Inflammatory macrophage (primary cell): Measurements from ENCODE around the gene TSHZ2.

Source experiments
- DNase-seq, 2 donors: peaks; one replicate each; pipeline ENCODE4 v3.0.0-alpha.2; 2020 to 2022

TSHZ2 gene

GRCh38 chr20:53136473-53136872 lies 164.3 kb downstream of the TSHZ2 start:
- DNase-seq, result no peak

DNA sequence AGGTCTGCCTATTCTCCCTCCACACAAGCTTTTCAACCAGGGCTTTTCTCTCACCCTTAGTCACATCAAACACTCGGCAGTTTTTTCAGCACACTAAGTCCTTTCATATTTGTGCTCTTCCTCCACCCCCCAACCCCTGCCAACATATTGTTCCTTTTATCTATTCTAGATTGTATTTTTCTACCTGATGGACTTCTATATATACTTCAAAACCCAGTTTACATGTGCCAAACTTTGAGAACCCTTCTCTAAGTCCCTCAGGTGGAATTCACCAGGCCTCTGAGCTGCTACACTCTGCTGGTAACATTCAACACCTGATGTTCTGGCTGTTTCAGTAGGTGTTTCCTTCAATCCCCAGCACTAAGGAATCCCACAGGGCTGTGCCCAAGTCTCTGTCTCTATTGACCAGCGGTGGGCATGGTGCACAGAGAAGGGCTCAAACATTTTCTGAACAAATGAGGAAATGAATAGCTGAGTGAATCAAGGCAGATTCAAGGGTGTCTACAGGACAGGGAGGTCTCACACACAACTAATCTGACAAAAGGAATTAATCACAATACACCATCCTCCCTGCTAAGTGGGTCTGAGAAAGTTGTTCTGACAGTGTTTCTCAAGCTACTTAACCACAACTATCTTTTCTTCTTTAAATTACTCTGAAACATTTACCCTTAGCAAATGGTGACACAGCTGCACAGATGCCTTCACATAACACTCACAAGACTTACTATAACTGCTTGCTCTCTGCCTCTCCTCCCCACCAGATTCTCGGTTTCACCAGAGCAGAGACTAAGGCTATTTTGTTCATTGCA lies 166.5 kb downstream of the TSHZ2 start:
- no peak for DNase-seq

GRCh38 chr20:53141201-53142050 lies 169.3 kb downstream of the TSHZ2 start:
- no peak for DNase-seq

GRCh38 chr20:53142225-53143127 lies 170.3 kb downstream of the TSHZ2 start:
- DNase-seq, result no peak

DNA sequence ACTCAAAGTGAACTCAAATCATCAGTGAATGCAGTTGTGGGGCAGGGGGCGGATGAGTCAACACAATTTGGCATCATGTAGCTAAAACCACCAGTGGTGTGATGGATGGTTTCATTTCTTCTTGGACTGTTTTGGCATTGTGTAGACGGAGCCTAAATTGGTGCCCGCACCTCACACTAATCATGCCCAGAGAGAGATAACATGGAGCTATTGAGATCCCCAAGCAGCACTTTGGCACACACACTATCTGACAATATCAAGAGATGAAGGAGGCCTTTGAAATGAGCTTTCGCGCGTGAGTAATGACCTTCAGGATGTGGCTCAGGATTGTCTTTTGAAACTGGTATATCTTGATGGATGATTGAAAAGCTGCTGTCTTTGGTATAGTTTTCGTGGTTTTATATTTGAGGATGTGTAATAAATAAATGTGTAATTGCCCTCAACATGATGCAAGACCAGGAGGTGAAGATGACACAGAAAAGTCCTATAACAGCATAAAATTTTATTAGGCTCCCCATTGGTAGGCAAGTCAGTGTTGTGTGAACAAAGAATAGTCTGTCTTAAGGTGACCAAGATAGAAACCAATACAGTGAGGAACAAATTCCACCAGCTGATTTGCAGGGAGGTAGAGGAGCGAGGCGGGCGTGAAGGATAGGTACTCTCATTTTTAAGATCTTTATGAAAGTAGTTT lies 174.2 kb downstream of the TSHZ2 start:
- DNase-seq, result no peak

- DNase-seq, result no peak
These were observed 176.6 kb downstream of the TSHZ2 start for GRCh38 chr20:53148771-53149147.

GRCh38 chr20:53149148-53149889 lies 177.2 kb downstream of the TSHZ2 start:
- DNase-seq, result no peak

DNA sequence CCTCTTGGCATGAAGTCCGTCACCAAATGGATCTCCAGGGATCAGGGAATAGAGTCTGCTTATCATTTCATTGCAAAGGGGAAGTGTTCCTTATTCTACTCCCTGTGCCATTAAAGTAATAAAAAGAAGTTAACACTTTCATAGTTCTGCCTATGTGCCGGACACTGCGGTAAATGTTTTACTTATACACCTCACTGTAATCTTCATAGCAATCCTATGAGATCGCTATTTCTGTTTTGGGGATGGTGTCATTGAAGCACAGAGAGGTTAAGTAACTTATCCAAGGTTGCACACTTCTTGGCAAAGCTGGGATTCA lies 177.7 kb downstream of the TSHZ2 start:
- no peak for DNase-seq

- no peak for DNase-seq
These were observed 178.4 kb downstream of the TSHZ2 start for GRCh38 chr20:53150532-53150931.

GRCh38 chr20:53152228-53152627 lies 180.1 kb downstream of the TSHZ2 start:
- no peak for DNase-seq

DNA sequence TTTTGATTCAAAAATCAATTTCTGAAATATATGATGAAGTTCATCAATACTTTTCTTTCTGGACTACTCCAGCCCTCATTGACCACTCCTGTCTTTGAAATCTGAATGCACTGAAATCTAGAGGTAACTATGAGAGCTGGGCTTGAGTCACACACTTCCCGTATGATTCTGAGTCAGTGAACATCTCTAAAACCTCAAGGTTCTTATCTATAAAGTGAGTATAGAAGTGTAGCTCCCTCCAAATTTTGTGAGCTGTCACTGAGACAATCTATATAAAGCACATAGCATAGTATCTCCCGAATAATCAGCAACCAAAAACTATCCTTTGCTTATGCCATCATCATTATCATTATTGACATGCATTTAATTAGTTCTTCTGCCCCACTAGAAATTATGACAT lies 182.4 kb downstream of the TSHZ2 start:
- DNase-seq, result no peak

DNA sequence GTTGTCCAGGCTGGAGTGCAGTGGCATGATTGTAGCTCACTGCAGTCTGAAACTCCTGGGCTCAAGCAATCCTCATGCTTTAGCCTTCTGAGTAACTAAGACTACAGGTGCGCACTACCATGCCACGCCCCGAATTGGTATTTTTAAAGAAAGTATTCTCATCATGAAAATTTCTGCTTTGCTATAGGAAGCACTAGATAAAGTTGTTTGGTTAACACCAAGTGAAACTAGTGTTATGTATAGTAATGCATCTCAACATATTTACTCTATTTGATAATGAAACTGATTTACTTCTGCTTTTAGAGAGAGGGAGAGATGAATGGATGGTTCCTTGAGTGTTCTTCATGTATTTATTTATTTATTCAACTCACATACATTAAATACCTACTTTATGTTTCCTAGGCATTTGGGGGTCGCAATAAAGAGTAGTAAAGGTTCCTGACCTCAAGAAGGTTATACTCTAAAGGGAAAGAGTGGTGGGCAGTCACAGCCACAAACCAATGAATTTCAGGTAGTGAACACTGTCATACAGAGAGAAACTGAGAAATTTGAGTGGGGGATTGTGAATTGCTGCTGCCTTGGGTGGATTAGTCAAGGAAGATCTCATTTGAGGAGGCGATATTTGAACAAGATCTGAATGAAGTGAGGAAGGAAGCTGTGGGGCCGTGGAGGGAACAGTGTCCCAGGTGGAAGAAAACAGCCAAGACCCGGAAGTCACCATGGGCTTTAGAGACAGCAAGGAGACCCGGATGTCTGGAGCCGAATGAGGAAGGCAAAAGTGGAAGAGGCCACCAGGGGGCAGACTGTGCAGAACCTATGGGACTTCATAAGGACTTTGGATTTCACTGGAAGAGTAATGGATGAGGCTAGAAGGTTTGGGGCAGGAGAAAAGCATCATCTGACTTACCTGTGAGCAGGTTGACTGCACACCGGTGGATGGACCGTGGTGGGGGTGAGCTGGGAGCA lies 185.6 kb downstream of the TSHZ2 start:
- DNase-seq, result peak; percentile 54

DNA sequence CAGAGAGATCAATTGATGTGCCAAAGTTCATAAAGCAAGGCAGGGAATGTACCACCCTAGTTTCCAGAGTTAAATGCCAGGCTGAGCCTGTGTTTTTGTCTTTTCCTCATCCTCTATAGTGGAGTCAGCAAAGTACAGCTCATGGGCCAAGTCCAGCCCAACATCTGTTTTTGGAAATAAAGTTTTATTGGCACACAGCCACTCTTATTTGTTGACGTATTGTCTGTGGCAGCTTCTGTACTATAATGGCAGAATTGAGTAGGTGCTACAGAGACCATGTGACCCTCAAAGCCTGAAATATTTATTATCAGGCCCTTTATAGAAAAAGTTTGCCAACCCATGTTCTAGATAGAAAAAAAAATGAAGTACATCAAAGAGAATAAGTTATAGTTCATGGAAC lies 187.0 kb downstream of the TSHZ2 start:
- no peak for DNase-seq

- no peak for DNase-seq
These were observed 188.9 kb downstream of the TSHZ2 start for GRCh38 chr20:53161073-53161472.

- DNase-seq, result no peak
These were observed 189.3 kb downstream of the TSHZ2 start for GRCh38 chr20:53161473-53161872.

GRCh38 chr20:53162251-53162835 lies 190.2 kb downstream of the TSHZ2 start:
- DNase-seq, result no peak

DNA sequence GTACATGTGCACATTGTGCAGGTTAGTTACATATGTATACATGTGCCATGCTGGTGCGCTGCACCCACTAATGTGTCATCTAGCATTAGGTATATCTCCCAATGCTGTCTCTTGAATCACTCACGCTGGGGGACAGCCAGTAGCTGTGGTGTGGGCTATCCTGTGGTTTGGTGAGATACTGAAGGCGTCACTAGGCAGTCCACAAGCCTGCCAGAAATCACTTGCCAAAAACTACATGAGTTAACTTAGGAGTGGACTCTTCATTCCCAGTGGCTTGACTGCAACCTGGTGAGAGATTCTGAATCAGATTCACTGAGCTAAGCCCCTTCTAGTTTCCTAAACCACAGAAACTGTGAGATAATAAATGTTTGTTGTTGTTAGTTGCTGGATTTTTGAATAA lies 191.3 kb downstream of the TSHZ2 start:
- no peak for DNase-seq

DNA sequence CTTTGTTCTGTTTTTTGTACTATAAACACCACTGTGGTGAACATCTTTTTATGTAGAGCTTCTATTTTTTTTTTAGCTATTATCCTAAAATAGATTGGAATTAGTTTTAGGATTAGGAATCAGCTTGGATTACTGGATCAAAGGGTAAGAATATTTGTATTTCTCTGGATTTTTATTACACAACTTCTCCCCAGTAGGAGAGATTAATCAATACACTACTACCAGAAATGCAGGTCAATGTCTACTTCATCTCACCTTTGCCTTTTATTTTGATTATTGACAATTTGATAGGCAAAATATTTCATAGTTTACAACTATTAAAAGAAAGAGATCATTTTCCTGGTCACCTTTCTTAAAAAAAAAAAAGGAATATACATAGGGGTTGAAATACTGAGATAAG lies 191.9 kb downstream of the TSHZ2 start:
- no peak for DNase-seq

- no peak for DNase-seq
These were observed 193.3 kb downstream of the TSHZ2 start for GRCh38 chr20:53165452-53165851.

GRCh38 chr20:53168491-53168890 lies 196.3 kb downstream of the TSHZ2 start:
- no peak for DNase-seq
